ENCODE measurements around the gene E2F3. TPM values are rescaled to one million over a fixed set of nuclear protein-coding genes. Genes with fewer than 3 reads are reported as not detected.
A peak's percentile ranks its signal among the peaks of the same experiment; 100 is the strongest.

E2F3 gene
- total RNA-seq, 2 donors from 2014 or later = 13.6 to 17.3 TPM

GRCh38 chr6:20386218-20386617 is 15.5 kb upstream of the E2F3 start:
- H3K36me3 Mint-ChIP-seq = no peaks in the 10 kb centered on the region

GRCh38 chr6:20389066-20389465 is 12.6 kb upstream of the E2F3 start:
- DNase-seq (ENCODE audit: low spot score in 2 of 2) (no peak), ATAC-seq (no peak)
- Mint-ChIP-seq H3K36me3 (no peaks in the 10 kb centered on the region), H3K27ac (no peak overlapping the region), H3K9me3 (no peaks in the 10 kb centered on the region)

More at GRCh38 chr6:20386218-20386617, 15.5 kb upstream of the E2F3 start:
- no peak overlapping the region for H3K27ac Mint-ChIP-seq
- no peak for DNase-seq (ENCODE audit: low spot score in 2 of 2)
- no peak for ATAC-seq
- no peaks in the 10 kb centered on the region for H3K9me3 Mint-ChIP-seq

- Mint-ChIP-seq H3K36me3 (no peaks in the 10 kb centered on the region), H3K9me3 (no peaks in the 10 kb centered on the region), H3K27ac (no peak overlapping the region)
- no peak for ATAC-seq
- no peak for DNase-seq (ENCODE audit: low spot score in 2 of 2)
Measured at GRCh38 chr6:20393297-20393696, 8.4 kb upstream of the E2F3 start.

DNA sequence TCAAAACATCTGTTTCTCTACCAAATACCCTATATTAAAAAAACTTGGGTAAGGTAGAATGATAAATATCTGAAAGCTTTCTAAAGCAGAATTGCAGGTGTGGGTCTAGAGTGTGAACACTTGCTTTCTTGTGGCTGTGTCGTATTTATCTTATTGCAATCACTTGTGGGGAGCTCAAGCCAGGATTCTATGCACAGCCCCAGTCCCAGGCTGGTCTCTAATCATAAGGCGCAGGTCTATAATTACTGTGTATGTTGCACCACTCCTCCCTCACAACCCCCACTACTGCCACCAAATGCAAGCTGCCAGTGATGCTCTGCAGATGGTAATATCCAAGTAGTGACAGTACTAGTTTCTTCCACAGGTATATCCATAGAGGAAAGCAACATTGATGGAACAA is 2.2 kb upstream of the E2F3 start:
- no peak for ATAC-seq
- Mint-ChIP-seq H3K36me3 (peaks cover 7 to 14% of the 10 kb centered on the region in 2 donors), H3K9me3 (no peaks in the 10 kb centered on the region), H3K27ac (no peak overlapping the region)
- DNase-seq (ENCODE audit: low spot score in 2 of 2) = no peak

GRCh38 chr6:20400456-20401204 is 1.0 kb upstream of the E2F3 start:
- peaks cover 12 to 18% of the 10 kb centered on the region in 2 donors for H3K36me3 Mint-ChIP-seq
- H3K9me3 Mint-ChIP-seq = no peaks in the 10 kb centered on the region
- DNase-seq (ENCODE audit: low spot score in 2 of 2) (peak; percentile 22 to 58), ATAC-seq (no peak)
- H3K27ac Mint-ChIP-seq = peak overlapping the region; percentile 100

GRCh38 chr6:20402092-20402341 is 338 bp downstream of the E2F3 start:
- peak overlapping the region; percentile 100 for H3K27ac Mint-ChIP-seq
- peaks cover 12 to 18% of the 10 kb centered on the region in 2 donors for H3K36me3 Mint-ChIP-seq
- DNase-seq (ENCODE audit: low spot score in 2 of 2) = no peak
- no peak for ATAC-seq
- no peaks in the 10 kb centered on the region for H3K9me3 Mint-ChIP-seq

GRCh38 chr6:20402342-20403069 is 827 bp downstream of the E2F3 start:
- peak; percentile 54 to 68 for DNase-seq (ENCODE audit: low spot score in 2 of 2)
- H3K36me3 Mint-ChIP-seq = peaks cover 12 to 18% of the 10 kb centered on the region in 2 donors
- H3K27ac Mint-ChIP-seq = peak overlapping the region; percentile 65 to 100
- H3K9me3 Mint-ChIP-seq = no peaks in the 10 kb centered on the region
- ATAC-seq = peak in 1 of 2 donors; percentile 0

GRCh38 chr6:20403070-20403765 is 1.5 kb downstream of the E2F3 start:
- peak; percentile 61 to 65 for ATAC-seq
- no peaks in the 10 kb centered on the region for H3K9me3 Mint-ChIP-seq
- peak overlapping the region; percentile 65 to 100 for H3K27ac Mint-ChIP-seq
- DNase-seq (ENCODE audit: low spot score in 2 of 2) = peak; percentile 87 to 92
- H3K36me3 Mint-ChIP-seq = peaks cover 12 to 18% of the 10 kb centered on the region in 2 donors

- ATAC-seq (peak; percentile 7 to 17), DNase-seq (ENCODE audit: low spot score in 2 of 2) (peak in 1 of 2 donors; percentile 69)
- peak overlapping the region; percentile 97 to 100 for H3K27ac Mint-ChIP-seq
- peaks cover 12 to 18% of the 10 kb centered on the region in 2 donors for H3K36me3 Mint-ChIP-seq
- H3K9me3 Mint-ChIP-seq = no peaks in the 10 kb centered on the region
Measured at GRCh38 chr6:20403766-20404640, 2.3 kb downstream of the E2F3 start.

DNA sequence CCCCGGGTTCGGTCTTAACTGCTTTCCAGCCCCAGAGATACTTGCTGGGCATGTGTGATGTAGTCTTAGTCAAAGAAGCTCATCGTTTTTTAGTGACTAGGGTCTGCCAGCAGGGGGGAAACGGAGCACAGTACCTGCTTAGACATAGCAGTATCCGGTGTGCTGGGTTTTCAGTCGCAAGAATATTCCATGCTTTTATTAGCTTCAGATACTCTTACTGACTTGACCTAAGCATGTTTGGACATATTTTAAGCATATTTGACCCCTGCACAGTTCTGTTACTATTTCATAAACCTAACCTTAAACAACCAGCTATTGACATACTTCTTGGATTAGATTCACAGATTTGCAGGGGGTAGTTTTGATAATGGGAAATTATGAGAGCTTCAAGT is 3.0 kb downstream of the E2F3 start:
- DNase-seq (ENCODE audit: low spot score in 2 of 2) (peak in 1 of 2 donors; percentile 56), ATAC-seq (no peak)
- H3K27ac Mint-ChIP-seq = peak overlapping the region; percentile 97 to 100
- peaks cover 12 to 18% of the 10 kb centered on the region in 2 donors for H3K36me3 Mint-ChIP-seq
- no peaks in the 10 kb centered on the region for H3K9me3 Mint-ChIP-seq

- DNase-seq (ENCODE audit: low spot score in 2 of 2) (no peak), ATAC-seq (no peak)
- H3K27ac Mint-ChIP-seq = no peak overlapping the region
- H3K36me3 Mint-ChIP-seq = peaks cover 28 to 39% of the 10 kb centered on the region in 2 donors
- peaks cover 5 to 7% of the 10 kb centered on the region in 2 donors for H3K9me3 Mint-ChIP-seq
Measured at GRCh38 chr6:20408851-20409250, 7.2 kb downstream of the E2F3 start.

DNA sequence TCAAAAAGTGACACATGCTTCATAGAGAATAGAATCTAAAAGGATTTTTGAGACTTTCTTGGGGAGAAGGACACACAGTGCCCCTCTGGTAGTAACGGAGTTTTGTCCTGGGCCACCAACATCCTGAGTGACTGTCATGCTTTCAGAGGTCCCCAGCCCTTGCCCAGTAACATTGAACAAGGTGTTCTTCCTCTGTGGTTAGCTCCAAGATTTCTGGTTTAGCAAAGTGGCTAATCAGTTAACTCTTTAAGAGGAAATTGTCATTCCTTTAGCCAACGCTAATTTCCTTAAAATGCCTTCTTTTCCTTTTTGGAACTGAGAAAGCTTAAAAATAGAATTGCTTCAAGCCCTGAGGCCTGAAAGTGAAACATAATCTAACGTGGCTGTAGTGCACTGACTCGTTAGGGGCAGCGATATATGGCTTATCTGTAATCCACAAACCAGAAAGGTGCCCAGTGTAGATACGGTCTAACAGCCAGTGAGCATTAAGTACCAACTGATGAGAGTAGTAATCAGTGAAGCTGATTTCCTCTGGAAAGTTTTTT is 7.8 kb downstream of the E2F3 start:
- Mint-ChIP-seq H3K36me3 (peaks cover 24 to 45% of the 10 kb centered on the region in 2 donors), H3K27ac (no peak overlapping the region), H3K9me3 (peaks cover 5 to 7% of the 10 kb centered on the region in 2 donors)
- DNase-seq (ENCODE audit: low spot score in 2 of 2) (no peak), ATAC-seq (peak; percentile 59 to 92)

DNA sequence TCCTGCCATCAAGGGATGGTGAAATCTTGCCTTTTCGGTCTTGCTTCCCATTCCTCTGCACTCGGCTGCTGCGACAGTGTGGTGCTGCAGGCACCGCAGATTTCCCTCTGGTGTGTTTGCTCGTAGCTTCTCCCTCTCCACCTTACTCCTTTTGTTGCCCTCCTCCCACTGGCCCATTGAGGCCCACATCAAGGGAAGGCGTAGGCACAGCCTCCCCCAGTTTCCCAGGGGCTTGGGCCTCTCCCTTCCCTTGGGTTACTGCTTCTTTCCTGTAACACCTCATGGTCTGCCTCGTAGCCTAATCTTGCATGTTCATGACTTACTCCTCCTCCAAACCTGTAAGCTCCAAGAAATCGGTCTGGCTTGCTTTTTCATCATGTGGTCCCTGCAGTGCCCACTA is 9.9 kb downstream of the E2F3 start:
- Mint-ChIP-seq H3K36me3 (peaks cover 20 to 43% of the 10 kb centered on the region in 2 donors), H3K27ac (peak overlapping the region in 1 of 2 donors; percentile 97), H3K9me3 (peaks cover 5 to 7% of the 10 kb centered on the region in 2 donors)
- ATAC-seq = no peak
- DNase-seq (ENCODE audit: low spot score in 2 of 2) = no peak

DNA sequence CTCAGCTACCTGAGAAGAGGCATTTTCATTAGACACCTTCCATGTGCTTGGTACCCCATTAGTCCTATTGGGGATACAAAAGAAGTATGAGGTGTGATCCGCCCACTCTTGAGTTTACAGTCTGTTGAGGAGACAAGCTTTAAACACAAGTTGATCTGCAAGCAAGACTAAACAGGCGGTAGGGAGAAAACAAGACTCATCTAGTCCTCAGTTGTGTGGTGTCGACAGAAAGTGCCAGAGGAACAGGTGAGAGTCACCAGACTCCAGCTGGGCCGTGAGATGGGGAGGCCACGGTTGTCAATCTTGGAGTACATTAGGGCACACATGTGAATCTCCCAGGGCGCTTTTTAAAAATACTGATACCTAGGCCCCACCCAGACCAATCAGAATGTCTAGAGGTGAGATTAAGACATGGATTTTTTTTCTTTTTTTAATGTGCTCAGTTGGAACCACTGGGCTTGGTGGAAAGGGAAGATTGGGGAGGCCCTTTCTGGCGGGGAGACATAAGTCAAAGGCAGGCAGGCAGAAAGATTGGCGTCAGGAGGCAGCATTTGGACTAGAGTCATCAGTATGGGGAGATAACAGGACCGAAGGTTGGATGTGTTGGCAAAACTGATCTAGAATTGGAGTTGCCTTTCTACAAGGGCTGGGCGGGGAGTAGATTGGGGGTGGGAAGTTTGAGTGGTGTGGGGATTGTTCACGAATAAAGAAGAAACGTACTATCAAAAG is 10.4 kb downstream of the E2F3 start:
- Mint-ChIP-seq H3K9me3 (peaks cover 5 to 7% of the 10 kb centered on the region in 2 donors), H3K27ac (peak overlapping the region in 1 of 2 donors; percentile 97), H3K36me3 (peaks cover 20 to 43% of the 10 kb centered on the region in 2 donors)
- ATAC-seq (no peak), DNase-seq (ENCODE audit: low spot score in 2 of 2) (no peak)

GRCh38 chr6:20412682-20413073 is 11.0 kb downstream of the E2F3 start:
- no peak for ATAC-seq
- H3K27ac Mint-ChIP-seq = peak overlapping the region in 1 of 2 donors; percentile 36

More at GRCh38 chr6:20412682-20413073, 11.0 kb downstream of the E2F3 start:
- H3K36me3 Mint-ChIP-seq = peaks cover 20 to 43% of the 10 kb centered on the region in 2 donors
- H3K9me3 Mint-ChIP-seq = peaks cover 5 to 7% of the 10 kb centered on the region in 2 donors
- no peak for DNase-seq (ENCODE audit: low spot score in 2 of 2)

All from activated naive CD4-positive, alpha-beta T cell treated with anti-CD3 and anti-CD28 coated beads, Interleukin-2, amount 50 U/mL, for 72 hours (primary cell).